Measurements from ENCODE around the gene PMF1. TPM values are rescaled to one million over a fixed set of nuclear protein-coding genes. Genes with fewer than 3 reads are reported as not detected.

The PMF1 gene
- total and polyA plus RNA-seq, 2 of the 13 experiments (the other 11 are each of a cell fraction or from before 2014, with no cell fraction given): 72.5 to 89.0 TPM

DNA sequence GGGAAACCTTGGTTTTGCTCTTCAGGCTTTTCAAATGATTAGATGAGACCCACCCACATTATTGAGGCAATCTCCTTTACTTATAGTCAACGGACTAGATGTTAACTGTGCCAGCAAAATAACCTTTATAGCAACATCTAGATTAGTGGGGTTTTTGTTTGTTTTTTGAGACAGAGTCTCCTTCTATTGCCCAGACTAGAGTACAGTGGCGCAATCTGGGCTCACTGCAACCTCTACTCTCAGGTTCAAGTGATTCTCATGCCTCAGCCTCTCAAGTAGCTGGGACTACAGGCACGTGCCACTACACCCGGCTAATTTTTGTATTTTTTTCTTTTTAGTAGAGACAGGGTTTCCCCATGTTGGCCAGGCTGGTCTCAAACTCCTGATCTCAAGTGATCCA, 22.5 kb upstream of the PMF1 start (continued):
- TF ChIP-seq, protein P1, sequence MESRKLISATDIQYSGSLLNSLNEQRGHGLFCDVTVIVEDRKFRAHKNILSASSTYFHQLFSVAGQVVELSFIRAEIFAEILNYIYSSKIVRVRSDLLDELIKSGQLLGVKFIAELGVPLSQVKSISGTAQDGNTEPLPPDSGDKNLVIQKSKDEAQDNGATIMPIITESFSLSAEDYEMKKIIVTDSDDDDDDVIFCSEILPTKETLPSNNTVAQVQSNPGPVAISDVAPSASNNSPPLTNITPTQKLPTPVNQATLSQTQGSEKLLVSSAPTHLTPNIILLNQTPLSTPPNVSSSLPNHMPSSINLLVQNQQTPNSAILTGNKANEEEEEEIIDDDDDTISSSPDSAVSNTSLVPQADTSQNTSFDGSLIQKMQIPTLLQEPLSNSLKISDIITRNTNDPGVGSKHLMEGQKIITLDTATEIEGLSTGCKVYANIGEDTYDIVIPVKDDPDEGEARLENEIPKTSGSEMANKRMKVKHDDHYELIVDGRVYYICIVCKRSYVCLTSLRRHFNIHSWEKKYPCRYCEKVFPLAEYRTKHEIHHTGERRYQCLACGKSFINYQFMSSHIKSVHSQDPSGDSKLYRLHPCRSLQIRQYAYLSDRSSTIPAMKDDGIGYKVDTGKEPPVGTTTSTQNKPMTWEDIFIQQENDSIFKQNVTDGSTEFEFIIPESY (CRISPR knock-in tag; IDR thresholded peaks at IDR 0.05): peak; percentile 26; the same call in 1 of the 2 replicates
- TF ChIP-seq CEBPB (IDR thresholded peaks at IDR 0.05; ENCODE audit: borderline replicate concordance, low read depth, low read length) (peak; percentile 63; the same call in 1 of the 2 replicates), CEBPG (CRISPR knock-in tag; IDR thresholded peaks at IDR 0.05) (peak; percentile 75), FOXA3 (CRISPR knock-in tag; IDR thresholded peaks at IDR 0.05) (0 out of 2 replicates have a peak, but pooled peaks have one; percentile 19), HNF4A (CRISPR knock-in tag; IDR thresholded peaks at IDR 0.05) (0 out of 2 replicates have a peak, but pooled peaks have one; percentile 13), HDAC2 (CRISPR knock-in tag; IDR thresholded peaks at IDR 0.05) (0 out of 2 replicates have a peak, but pooled peaks have one; percentile 27)
- TF ChIP-seq, protein P2, sequence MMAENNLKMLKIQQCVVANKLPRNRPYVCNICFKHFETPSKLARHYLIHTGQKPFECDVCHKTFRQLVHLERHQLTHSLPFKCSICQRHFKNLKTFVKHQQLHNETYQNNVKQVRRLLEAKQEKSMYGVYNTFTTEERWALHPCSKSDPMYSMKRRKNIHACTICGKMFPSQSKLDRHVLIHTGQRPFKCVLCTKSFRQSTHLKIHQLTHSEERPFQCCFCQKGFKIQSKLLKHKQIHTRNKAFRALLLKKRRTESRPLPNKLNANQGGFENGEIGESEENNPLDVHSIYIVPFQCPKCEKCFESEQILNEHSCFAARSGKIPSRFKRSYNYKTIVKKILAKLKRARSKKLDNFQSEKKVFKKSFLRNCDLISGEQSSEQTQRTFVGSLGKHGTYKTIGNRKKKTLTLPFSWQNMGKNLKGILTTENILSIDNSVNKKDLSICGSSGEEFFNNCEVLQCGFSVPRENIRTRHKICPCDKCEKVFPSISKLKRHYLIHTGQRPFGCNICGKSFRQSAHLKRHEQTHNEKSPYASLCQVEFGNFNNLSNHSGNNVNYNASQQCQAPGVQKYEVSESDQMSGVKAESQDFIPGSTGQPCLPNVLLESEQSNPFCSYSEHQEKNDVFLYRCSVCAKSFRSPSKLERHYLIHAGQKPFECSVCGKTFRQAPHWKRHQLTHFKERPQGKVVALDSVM (CRISPR knock-in tag; IDR thresholded peaks at IDR 0.05): peak; percentile 84

DNA sequence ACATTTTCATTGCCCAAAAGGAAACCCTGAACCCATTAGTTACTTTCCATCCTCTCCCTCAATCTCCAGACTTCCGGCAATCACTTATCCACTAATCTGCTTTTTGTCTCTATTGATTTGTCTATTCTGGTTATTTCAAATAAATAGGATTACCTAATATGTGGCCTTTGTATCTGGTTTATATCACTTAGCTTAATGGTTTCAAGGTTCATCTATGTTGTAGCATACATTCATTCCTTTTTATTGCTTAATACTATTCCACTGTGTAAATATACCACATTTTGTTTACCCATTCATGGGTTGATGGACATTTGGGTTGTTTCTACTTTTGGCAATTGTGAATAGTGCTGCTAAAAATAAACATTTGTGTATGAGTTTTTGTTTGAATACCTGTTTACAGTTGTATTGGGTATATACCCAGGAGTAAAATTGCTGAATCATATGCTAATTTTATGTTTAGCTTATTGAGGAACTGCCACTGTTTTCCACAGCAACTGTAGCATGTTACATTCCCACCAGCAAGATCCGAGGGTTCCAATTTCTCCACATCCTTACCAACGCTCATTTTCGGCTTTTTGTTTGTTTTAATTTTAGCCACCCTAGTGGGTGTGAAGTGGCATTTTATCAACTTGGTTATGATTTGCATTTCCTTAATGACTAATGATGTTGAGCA, 21.4 kb upstream of the PMF1 start:
- no peaks in the 10 kb centered on the region; a peak in 2 of 5 replicates for H3K27me3 ChIP-seq (ENCODE audit: control insufficient read depth in 1 of 2, insufficient read depth in 2 of 2, low read length in 2 of 2)
- H3K36me3 ChIP-seq (replicated peaks in 1 of 2; ENCODE audit: control insufficient read depth in 1 of 2, insufficient read depth in 2 of 2, low read length in 2 of 2): peaks cover 0 to 2% of the 10 kb centered on the region in 2 experiments; a peak in 2 of 5 replicates
- in situ Hi-C loops (cut with HindIII; ENCODE audit: extremely low pct_ligation_motif_present, low pct_unique_long_range_greater_than_20kb) (no loop called here), intact Hi-C loops (cut with micrococcal nuclease; ENCODE audit: unreplicated experiment) (no loop called here)
- H3K9me3 ChIP-seq (ENCODE audit: low read length): peaks cover 15% of the 10 kb centered on the region
- 93% methylated on average over 4 of the region's 4 CpGs for WGBS (ENCODE audit: low lambda C conversion rate)
- no peaks in the 10 kb centered on the region for H4K20me1 ChIP-seq (ENCODE audit: insufficient read depth, low read length)
- no peak for ATAC-seq
- peaks cover 23% of the 10 kb centered on the region for H3K79me2 ChIP-seq (ENCODE audit: insufficient read depth, low read length)
- peak overlapping the region; percentile 49 for H3K27ac ChIP-seq (ENCODE audit: extremely low read length, insufficient read depth, low read length)
- H3K4me2 ChIP-seq (ENCODE audit: low read depth, low read length): no peak overlapping the region
- ChIA-PET CTCF (ENCODE audit: low intra/inter-chr PET ratio, low total read pairs) (no interaction called here), POLR2A (interaction anchor here (1.5 kb wide), 1 partner anchor 21 kb away, joined by 5 read pairs; the partner anchor contains the start of gene PMF1)
- H3K4me3 ChIP-seq (replicated peaks in 1 of 3; ENCODE audit: insufficient read depth in 1 of 3, low read depth in 2 of 3, low read length in 3 of 3): no peak overlapping the region
- no TSS peak for BruUV-seq (replicated peaks)
- peak; percentile 62 for FAIRE-seq
- peak; percentile 31 for DNase-seq (ENCODE audit: low spot score)
- no peak overlapping the region for H2AFZ ChIP-seq (ENCODE audit: low read length)
- H3K4me1 ChIP-seq (ENCODE audit: insufficient read depth, low read length): peaks cover 68% of the 10 kb centered on the region
- no peak overlapping the region for H3K9ac ChIP-seq (ENCODE audit: insufficient read depth, low read depth, low read length)
- TF ChIP-seq ZNF24 (IDR thresholded peaks at IDR 0.05) (peak; percentile 70; the same call in 1 of the 2 replicates), EHMT2 (IDR thresholded peaks at IDR 0.05; ENCODE audit: borderline replicate concordance, low read depth, low read length) (0 out of 2 replicates have a peak, but pooled peaks have one; percentile 27), ZSCAN29 (CRISPR knock-in tag; conservative IDR thresholded peaks at IDR 0.05) (no peak), FOXA3 (CRISPR knock-in tag; IDR thresholded peaks at IDR 0.05) (peak; percentile 29; the same call in 1 of the 2 replicates), FOXP1 (IDR thresholded peaks at IDR 0.05) (peak; percentile 60; the same call in 1 of the 2 replicates), FOXP1 (CRISPR knock-in tag; IDR thresholded peaks at IDR 0.05) (peak; percentile 65), FOXJ3 (CRISPR knock-in tag; IDR thresholded peaks at IDR 0.05; ENCODE audit: borderline replicate concordance) (peak; percentile 50; the same call in 1 of the 2 replicates), SOX13 (IDR thresholded peaks at IDR 0.05) (no peak), SOX13 (CRISPR knock-in tag; conservative IDR thresholded peaks at IDR 0.05 in 1 of 2, IDR thresholded peaks at IDR 0.05 in 1 of 2) (peak in 1 of 2 experiments; percentile 54; a peak in 1 of 4 replicates), NR2C2 (CRISPR knock-in tag; IDR thresholded peaks at IDR 0.05; ENCODE audit: borderline replicate concordance) (peak; percentile 16; the same call in 1 of the 2 replicates)
- TF ChIP-seq, protein P3, sequence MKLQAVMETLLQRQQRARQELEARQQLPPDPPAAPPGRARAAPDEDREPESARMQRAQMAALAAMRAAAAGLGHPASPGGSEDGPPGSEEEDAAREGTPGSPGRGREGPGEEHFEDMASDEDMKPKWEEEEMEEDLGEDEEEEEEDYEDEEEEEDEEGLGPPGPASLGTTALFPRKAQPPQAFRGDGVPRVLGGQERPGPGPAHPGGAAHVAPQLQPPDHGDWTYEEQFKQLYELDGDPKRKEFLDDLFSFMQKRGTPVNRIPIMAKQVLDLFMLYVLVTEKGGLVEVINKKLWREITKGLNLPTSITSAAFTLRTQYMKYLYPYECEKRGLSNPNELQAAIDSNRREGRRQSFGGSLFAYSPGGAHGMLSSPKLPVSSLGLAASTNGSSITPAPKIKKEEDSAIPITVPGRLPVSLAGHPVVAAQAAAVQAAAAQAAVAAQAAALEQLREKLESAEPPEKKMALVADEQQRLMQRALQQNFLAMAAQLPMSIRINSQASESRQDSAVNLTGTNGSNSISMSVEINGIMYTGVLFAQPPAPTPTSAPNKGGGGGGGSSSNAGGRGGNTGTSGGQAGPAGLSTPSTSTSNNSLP (IDR thresholded peaks at IDR 0.05; ENCODE audit: low read depth, low read length): peak; percentile 76

All from HepG2 (cell line).